ENCODE measurements around the gene PFDN6.
"Not testable (repeated sequence)": the region's sequence is repeated elsewhere in the genome, so short reads cannot be mapped to it uniquely, and the experiment has no call there.

PFDN6 gene

DNA sequence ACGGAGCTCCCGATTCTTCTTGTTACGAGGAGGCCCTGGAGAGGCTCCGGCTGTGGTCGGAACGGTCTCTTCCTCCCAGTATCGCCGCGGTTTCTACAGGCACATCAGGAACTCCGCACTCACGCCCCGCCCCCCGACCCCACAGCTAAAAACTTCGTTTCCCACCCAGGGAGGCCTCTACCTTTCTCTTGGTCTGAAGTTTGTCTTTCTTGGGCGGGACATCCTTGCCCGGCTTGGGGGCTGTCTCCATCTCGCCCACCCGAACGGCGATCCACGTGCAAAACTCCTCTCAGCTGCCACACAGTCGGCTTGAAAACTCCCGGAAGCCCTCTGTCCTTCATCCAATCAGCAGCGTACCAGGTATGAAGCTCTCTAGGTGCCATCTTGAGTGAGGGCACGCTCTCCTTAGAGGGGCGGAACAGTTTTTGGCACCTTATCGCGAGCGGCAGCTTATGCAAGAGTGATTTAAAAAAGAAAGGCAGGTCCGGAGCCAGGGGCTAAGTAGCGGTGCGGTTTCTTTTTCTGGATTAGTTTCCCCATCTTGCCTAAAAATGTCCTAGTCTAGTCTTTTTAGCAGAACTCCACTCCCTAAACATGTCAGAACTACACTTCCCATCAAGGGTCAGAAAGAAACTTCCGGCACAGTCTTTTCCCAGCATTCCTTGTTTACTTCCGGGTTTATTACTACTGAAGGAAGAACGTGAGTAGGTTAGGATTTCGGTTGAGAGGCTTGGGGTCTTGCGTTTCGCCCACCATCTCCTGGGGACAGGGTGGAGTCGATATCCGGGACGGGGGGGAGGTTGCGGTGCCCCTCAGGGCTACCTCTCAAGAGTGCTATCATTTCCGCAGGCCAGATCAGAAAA, at the start of gene PFDN6, which contains the start of gene WDR46:
Gene PFDN6 (plus strand): TSS at position 681 of the 863 bp plus-strand sequence. CDS start 256 bp downstream, outside the sequence.
Gene WDR46 (minus strand): TSS at position 319 of the 863 bp plus-strand sequence. CDS start 69 bp downstream, at position 250.
- peak; percentile 64 for DNase-seq (ENCODE audit: low read depth)

DNA sequence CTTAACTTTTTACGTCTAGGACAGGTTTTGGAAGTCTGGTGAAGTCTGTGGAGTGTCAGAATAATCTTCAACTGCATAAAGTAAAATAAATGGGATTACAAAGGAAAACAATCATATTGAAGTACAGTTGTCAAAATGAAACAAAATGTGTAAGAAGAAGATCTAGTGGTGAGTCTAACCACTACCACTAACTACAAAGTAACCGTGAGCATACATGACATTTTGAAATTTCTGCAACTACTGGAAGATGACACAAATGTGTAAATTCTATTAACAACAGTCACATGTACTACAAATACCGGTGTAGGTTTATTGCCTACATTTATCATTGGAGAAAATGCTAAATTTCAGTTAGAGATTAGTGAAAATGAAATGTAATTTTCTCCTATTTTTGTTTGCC, 47.4 kb upstream of the PFDN6 start:
- no peak for DNase-seq (ENCODE audit: low read depth)

DNA sequence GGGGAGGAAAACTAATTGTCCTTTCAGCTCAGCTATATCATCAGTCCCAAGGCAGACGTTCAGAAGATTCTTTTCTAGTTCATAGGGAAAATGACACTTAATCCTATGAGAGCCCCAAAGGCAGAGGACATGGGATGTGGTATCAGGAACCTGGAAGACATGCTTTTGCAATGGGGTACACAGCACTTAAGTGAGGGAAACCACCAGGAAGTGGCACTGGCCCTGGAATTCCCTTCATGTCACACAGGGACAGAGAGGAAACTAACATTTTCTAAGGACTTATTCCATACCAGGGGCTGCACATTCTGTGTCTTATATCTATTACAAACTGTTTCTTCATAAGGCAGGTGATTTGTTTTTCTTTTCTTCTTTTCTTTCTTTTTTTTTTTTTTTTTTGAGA, 45.9 kb upstream of the PFDN6 start:
- DNase-seq (ENCODE audit: low read depth) = no peak

DNA sequence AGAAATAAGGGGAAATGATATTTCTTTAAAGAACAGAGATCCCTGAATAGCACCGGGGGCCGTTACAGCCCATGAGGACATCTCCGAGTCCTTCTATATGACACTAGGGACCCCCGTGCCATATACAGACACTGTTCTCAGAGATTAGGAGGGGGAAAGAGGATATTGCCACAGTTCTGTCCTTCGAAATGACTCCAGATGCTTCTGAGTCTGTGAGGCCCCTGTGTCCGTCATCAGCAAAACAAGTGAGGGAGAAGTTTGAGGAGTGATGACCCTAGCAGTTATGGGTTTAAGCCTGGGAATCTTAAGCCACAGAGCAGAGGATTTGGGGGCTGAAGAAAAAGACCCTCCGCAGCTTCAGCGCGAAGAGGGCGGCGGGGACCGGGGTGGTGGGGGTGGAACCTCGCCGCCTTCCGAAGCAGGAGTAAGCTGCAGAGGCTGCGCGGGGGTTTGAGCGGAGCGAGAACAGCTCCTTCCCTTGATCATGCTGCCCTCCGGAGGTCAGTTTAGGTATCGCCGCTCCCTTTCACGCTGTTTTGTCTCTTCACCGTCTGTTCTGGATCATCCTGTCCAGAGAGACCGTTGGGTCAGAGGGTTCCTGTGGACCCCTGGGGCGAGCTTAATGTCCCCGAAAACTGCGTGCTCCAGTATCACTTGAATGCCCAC, 41.3 kb upstream of the PFDN6 start:
- peak; percentile 90 for DNase-seq (ENCODE audit: low read depth)

DNA sequence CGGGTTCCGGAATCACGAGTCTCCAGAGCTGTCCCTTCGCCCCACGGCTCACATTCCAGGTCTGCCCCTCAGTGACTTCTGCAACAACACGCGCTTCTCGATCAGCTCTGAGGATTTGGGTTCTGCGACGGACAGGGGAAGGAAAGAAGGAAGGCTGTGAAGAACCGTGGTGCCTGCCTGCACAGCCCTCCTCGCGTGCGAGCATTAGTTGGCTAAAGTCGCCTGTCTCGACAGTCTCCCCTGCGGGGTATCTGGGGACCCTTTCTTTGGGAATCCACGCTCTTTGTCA, 40.8 kb upstream of the PFDN6 start:
- DNase-seq (ENCODE audit: low read depth) = no peak

DNA sequence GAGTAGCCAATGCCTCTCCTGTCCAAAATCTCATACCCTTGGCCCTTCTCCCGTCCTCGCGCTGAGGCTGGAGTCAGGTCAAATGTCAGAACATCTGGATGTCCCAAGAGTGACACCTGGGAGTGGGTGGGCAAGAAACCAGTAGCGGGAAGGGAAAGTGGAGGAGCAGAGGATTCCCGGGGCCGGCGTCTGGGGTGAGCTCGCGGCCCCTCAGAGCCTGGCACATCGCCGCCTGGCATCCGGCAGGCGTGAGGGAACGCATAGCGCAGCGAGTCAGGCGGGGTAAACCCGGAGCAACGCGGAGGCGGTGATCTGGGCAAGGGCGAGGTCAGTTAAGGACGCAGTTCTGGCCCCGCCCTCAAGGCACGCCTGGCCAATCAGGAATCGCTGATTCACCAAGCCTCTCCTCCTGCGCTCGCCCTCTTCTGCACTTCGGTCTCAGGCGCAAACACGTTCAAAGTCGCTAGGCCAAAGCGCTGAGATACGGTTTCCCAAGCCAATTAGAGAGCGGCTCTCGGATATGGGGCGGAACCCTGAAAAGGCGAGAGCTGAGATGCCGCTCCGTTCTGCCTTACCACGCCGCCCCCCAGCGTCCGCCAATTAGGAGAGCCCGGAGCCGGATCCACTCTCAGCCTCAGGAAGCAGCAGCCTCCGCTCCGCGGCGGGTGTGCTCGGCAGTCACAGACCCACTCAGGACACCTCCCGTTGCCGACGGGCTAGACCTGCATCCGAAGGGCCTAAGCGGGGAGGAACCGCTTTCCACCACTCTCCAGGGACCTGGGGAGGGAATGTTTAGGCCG, 40.3 kb upstream of the PFDN6 start:
- DNase-seq (ENCODE audit: low read depth) = peak; percentile 90

DNA sequence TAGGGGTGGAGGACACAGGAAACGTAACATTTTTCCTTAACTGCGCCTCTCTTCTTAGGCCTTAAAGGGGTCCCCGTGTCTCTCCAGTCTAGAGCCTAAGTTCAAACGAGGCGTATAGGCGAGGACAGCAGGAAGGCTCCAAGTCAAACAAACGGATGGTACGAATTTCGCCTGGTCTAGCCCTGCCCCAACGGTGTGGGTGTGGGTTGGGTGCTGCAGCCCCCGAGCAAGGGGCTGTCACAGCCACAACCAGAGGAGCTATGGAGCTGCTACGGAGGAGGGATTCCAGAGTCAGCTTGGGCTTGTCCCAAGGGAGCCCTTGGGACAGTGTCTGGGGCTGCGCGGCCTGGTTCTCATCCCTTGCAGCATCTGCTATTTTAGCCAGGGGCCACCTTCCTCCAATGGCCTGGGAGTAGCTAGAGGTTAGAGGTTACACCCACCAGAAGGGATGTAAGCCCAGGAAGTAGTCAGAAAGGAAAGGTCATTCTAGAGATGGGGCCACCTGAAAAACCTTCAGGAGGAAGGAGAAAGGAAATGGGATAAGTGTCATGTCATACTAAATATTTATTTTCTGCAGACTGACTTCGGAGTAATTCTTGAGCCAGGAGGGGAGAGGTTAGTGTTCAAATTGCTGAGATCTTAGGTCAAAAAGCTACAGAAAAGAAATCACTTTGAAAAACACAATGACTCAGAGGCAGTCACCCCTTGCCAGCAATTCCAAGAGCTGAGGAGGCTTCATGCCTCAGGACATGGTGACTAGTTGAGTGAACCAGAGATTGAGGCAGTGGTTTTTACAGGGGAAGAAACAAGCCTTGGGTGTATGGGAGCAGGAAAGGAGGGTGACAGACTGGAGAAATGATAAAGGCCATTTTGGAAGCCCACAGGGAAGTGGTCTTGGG, 39.4 kb upstream of the PFDN6 start:
- no peak for DNase-seq (ENCODE audit: low read depth)

DNA sequence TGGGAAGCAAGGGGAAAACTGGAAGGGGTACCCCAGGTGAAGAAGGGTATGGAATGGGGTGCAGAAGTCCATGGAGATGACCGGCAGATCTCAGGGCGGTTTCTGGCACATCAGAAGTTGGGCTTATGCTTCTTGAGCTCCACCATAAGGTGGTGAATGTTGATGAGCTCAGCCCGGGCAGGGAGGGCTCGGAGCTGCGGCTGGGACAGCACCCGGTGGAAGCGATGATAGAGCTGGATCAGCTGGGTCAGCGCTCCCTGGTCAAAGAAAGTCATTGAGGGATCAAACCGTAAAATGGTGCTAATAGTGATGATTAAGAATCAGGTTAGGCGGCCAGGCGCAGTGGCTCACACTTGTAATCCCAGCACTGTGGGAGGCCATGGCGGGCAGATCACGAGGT, 38.7 kb upstream of the PFDN6 start:
- no peak for DNase-seq (ENCODE audit: low read depth)

DNA sequence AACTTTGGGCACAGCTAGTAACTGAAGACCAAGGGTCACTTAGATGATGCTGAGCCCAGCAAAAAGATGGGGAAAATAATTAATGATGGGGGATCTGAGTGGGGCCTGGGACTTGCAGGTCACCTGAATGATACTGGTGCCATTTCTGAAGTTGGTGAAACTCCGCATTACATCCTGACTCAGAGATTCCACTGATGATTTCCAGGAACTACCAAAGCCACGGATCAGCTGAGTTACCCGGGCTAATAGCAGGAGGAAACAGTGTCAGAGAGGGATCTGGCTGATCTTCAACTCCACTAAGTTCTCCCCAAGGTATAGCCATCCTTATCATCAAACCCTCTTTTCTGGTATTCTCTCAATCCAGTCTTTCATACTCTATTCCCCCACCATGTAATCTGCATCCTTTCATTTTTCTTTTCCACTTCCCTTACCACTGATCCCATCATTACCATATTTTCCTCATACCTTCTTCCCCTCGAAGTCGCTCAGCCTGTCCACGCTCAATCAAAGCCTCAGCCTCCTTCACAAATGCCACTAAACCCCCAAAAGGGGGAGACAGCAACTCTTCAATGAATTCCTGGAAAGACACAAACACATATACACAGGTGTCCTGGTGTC, 37.9 kb upstream of the PFDN6 start:
- no peak for DNase-seq (ENCODE audit: low read depth)

DNA sequence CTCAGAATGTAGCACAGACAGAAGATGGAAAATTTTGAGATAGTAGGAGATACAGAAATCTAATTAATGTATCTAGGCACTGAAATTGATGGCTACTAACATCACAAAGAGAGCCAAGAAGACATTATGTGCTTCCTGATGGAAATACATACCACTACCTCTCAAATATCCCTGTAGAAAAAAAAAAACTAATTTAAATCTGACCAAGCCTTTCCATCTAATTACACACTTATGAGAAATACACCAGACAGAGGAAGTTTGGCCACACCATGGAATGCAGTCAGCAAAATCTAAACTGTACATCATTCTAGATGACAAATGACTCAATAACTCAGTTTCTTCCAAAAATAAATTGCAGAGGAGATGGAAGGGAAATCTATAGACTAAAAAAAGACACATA, 36.6 kb upstream of the PFDN6 start:
- no peak for DNase-seq (ENCODE audit: low read depth)

DNA sequence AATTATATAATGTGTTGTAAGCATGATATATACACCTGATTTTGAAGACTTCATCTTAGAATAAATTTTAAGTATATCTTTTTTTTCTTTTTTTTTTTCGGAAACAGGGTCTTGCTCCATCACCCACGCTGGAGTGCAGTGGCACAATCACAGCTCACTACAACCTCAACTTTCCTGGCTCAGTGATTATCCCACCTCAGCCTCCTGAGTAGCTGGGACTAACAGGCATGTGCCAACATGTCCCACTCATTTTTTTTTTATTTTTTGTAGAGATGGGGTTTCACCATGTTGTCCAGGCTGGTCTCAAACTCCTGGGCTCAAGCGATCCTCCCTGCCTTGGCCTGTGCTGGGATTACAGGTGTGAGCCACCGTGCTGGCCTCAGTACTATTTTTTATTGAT, 34.8 kb upstream of the PFDN6 start:
- no peak for DNase-seq (ENCODE audit: low read depth)

DNA sequence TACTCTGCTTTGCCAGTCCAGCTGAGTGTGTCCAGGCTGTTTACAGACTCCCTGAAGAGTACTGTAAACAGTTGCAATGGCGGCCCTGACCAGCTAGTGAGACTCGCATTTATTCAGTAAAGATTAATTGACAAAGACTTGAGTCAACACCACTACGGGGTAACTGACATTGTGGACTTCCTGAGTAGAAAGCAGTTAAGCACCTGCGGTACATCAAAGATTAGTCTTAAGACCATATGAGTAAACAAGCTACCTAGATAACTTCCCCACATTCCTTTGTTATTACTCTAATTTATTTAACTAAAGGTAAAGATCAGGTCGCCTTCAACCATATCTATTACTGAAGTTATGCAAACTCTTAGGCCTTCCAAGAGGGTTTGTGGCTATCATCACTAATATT, 30.4 kb upstream of the PFDN6 start:
- no peak for DNase-seq (ENCODE audit: low read depth)

DNA sequence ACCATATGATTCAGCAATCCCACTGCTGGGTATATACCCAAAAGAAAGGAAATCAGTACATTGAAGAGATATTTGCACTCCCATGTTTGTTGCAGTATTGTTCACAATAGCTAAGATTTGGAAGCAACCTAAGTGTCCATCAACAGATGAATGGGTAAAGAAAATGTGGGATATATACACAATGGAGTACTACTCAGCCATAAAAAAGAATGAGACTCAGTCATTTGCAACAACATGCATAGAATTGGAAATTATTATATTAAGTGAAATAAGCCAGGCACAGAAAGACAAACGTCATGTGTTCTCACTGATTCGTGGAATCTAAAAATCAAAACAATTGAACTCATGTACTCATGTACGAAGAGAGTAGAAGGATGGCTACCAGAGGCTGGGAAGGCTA, 26.9 kb upstream of the PFDN6 start:
- DNase-seq (ENCODE audit: low read depth) = not testable (repeated sequence)

DNA sequence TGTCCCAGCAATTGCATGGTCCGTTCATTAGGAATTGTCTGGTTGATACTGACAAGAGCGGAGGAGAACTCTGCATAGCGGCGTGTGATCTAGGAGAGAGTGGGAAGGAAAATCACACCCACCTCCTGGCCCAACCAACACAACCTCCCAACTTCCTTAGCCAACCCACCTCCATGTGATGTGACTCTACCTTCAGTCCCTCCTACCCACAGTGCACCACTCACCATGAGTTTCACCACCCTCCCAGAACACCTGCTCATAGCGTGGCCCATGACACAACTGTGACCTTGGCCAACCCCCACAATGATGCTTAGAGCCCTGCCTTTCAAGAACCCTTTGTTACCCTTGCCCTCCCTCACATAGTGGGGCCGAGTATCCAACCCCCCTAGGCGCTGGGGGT, 25.4 kb upstream of the PFDN6 start:
- DNase-seq (ENCODE audit: low read depth) = no peak

DNA sequence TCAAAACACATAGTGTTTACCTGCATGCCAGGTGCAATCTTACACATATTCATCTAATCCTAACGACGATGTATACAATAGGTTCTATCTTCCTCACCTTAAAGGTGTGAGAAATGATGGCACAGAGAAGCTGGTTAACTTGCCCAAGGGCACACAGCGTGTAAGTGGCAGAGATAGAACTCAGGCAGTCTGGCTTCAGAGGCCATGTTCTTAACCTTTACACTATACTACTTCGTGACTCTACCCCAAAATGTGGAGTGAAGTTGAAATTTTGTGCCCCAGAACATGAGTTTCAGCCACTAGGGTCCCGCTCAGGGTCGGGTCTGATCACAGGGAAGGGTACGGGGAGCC, 18.3 kb upstream of the PFDN6 start:
- no peak for DNase-seq (ENCODE audit: low read depth)

DNA sequence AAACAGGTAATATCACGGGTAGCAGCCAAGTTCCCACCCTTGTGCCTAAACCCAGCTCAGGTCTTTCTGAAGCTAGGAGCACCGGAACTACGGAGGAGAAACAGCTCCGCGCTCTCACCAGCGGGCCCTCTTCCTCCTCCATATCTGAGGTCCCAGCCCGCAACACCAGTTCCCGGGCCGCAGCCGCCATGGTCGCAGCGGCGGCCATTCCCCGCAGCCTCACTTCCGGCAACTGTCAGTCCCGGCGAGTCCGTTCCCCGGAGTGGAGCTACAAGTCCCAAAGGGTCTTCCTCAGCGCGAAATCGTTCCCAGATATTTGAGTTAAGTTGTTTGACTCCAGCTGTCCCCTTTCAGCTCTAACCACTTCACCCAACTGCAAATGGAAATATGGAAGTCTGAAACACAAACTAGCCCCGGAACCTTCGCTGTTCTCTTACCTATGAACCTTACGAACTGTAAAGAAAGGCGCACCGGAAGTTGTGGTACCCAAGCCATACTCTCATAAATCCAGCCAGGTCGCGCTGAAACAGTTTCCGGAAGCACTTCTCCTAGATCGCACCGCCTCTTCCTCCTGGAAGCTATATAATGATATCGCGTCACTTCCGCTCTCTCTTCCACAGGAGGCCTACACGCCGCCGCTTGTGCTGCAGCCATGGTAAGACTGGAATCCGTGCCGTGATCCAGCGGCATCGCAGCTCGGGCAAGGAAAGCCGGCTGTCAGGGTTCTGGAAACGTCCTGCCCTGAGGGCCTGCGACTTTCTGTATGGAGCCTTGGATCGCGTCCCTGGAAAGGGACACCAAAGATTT, 17.7 kb upstream of the PFDN6 start, which contains the start of the genes RPS18 and VPS52:
Gene RPS18 (plus strand): TSS at position 608 of the 807 bp plus-strand sequence. CDS start 45 bp downstream, at position 653.
Gene VPS52 (minus strand): TSS at position 409 of the 807 bp plus-strand sequence. CDS start 201 bp downstream, at position 208.
- peak; percentile 79 for DNase-seq (ENCODE audit: low read depth)

DNA sequence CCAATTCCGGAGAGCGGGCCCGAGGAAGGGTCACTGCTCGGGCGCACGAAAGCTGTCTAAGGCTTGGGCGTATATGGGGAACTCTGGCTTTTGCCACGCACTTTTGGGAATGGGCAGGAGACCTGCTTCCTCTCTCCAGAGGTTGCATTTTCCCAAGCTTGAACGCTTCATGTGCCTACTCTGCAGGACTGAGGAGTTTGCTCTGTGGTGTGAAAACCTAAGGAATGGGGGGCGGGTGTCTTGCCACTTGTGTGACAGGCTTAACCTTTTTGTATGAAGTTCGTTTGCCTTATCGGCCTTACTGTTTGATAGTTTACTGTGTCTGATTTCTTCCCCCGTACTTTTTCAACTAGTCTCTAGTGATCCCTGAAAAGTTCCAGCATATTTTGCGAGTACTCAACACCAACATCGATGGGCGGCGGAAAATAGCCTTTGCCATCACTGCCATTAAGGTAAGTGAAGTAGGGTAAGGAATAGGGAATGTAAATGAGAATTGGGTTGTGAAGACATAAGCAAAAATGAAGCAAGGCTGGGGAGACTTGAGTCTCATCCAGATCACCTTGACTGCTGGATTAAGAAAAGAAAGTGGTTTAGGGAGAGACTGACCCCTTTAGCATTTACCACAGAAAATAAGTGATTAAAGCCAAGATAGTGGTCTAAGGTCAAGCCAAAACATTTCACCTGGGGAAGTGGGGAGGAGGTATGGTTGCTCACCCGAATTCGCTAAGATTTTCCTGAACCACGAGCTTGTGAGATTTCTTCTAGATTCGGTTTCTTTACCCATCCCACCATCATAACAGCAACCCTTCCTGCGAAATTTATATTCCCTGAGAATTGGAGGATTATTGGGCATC, 16.9 kb upstream of the PFDN6 start:
- no peak for DNase-seq (ENCODE audit: low read depth)

DNA sequence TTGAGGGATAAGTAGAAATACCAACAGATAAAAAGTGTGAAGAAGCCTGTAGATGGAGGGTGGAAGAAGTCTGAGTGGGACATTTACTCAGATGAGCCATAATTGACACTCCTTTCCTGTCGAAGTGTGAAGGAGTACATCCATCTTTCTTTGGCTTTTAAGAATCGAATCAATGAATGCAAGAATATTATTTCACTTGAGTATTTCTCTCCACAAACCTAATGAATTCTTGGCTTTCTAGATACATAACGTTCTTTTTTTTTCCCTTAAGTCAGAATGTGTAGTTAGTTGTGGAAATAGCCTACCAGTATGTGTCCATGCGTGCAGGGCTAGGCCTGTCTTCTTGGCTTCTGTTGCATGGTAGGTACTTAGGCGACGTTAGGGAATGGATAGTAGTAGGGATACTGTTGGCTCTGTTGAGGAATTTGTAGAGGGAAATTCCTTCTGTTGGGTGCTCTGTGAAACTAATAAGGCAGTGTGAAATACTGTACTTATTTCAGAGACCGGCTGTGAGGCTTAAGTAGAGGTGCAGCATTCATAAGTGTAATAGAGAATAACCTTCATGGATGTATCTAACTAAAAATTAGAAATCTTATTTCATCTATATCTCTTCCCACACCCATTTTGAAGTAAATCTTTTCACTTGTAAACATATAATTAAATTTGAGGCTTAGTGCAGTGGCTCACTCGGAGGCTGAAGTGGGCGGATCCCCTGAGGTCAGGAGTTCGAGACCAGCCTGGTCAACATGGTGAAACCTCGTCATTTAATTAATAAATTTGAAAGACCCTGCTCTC, 16.1 kb upstream of the PFDN6 start:
- no peak for DNase-seq (ENCODE audit: low read depth)

Data from activated T-cell treated with anti-CD3 and anti-CD28 coated beads for 1 hour (primary cell).